GM15510 (cell line): ENCODE measurements around the gene AKT1.

Experiments used
- POLR2A ChIP-seq: IDR thresholded peaks from 3 replicates; pipeline ENCODE4 v1.6.1; 2011; ENCODE audit warnings: borderline replicate concordance; ENCODE audit not compliant: insufficient read length; ENCODE audit errors: extremely low read depth

The AKT1 gene

DNA sequence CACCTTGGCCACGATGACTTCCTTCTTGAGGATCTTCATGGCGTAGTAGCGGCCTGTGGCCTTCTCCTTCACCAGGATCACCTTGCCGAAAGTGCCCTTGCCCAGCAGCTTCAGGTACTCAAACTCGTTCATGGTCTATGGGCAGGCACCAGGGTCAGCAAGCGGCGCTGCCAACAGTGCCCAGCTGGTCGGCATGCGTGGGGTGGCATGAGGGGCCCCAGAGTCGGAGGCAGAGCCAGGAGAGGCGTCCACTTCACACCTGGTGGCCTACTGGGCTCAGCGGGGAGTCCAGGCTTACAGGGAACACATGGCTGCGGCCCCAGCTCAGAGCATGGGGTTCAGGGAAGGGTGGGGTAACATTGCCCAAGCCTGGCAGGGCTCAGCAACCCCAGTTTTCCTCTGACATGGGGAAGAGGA lies 20.5 kb downstream of the AKT1 start:
- no peak for TF ChIP-seq POLR2A

DNA sequence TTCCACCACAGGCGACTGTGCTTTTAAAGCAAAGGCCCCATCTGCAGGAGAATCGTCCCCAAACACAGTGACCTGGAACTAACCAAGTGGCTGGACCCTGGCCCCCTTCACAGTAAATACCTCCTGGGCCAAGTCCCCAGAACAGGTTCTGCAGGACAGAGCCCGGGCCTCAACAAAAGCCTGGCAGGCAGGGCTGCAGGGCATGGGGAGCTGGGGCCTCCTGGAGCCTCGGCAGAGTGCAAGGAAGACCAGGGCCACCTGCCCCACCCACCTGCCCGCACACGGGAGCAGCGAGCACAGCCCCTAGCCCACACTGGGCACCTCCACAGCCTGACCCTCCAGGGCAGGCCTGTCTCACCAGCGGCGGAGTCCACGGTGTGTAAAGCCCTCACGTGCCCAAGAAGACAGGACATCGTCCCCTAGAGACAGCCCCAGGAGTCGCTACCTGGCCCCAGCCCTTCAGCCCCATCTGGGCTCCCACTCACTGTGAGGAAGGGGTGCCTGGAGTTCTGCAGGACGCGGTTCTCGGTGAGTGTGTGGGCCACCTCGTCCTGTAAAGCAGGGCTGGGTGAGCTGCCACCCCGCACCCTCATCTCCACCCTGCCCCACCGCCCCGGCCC lies 21.0 kb downstream of the AKT1 start:
- no peak for TF ChIP-seq POLR2A

DNA sequence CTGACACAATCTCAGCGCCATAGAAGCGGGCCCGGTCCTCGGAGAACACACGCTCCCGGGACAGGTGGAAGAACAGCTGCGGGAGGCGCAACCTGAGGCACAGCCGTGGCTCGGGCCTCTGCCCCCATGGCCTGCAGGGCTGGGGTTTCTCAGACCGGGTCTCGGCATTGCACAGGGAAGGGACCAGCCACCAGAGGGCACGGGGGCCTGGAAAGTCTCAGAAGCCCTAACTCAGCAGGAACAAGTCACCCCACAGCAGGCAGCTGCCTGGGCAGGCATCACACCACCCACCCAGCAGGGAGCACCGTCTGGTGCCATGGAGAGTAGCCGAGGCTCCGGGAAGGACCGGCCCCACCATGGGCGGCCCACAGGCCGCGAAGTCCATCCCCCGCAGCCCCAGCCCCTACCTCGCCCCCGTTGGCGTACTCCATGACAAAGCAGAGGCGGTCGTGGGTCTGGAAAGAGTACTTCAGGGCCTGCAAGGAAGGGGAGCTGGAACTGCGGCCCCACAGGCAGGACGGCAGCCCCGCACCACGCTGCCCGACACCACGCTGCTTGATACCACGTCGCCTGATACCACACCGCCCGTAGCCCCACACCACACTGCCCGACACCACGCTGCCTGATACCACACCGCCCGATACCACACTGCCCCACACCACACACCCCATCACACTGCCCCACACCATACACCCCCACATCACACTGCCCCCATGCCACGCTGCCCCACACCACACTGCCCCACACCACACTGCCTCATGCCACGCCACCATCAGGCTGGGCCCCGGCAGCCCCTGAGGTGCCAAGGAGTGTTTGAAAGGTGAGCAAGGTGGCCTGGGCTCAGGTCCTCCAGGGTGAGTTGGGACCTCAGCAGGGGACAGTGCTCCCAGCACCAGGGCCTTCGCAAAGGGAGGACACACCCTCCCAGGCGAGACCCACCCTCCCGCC lies 21.8 kb downstream of the AKT1 start:
- TF ChIP-seq POLR2A, result no peak

DNA sequence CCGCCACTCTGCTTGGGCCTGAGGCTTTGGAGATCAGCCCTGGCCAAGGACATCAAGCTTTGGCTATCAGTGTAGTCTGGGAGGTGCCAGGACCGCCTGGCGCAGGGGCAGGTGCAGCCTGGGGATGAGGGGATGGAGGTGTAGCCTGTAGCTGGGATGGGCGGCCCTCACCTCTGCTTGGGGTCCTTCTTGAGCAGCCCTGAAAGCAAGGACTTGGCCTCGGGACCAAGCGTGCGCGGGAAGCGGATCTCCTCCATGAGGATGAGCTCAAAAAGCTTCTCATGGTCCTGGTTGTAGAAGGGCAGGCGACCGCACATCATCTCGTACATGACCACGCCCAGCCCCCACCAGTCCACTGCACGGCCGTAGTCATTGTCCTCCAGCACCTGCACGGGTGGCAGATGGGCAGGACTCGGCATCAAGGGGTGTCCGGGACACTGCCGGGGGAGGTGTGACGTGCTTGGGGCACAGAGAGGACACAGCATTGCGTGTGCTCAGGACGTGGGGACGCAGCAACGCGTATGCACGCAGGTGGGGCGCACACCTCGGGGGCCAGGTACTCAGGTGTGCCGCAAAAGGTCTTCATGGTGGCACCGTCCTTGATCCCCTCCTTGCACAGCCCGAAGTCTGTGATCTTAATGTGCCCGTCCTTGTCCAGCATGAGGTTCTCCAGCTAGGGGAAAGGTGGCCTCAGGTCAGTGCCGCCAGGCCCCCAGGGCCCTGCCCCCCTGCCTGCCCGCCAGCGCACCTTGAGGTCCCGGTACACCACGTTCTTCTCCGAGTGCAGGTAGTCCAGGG lies 22.6 kb downstream of the AKT1 start:
- TF ChIP-seq POLR2A, result no peak

DNA sequence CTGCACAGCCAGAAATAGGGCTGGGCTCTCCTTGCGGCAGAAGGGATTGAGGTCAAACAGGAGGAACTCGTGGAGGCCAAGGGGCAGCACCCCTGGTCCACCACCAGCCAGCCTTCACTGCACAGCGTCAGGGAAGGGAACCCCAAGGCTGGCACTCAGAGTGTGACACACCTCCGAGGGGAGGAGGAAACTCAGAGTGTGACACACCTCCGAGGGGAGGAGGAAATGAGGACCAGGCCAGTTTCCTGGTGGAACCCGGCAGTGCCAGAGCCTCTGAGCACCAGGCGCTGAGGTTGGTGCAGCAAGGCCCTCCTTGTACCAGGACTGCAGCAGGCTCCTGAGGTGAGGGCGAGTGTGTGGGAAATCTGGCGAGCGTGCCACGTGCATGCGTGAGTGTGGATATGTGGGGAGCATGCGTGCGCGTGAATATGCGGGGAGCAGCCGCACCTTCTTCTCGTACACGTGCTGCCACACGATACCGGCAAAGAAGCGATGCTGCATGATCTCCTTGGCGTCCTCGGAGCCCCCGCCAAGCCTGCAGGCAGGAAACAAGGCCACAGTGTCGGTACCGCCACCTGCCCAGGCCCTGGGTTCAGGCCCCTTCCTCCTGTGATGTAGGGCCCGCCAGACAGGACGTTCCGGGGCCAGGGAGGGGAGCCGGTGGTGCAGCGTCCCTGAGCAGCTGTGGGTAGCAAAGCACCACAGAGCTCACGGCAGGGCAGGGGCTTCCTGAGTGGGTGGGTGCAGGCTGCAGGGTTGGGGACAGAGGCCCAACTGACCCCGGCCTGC lies 23.4 kb downstream of the AKT1 start:
- no peak for TF ChIP-seq POLR2A

DNA sequence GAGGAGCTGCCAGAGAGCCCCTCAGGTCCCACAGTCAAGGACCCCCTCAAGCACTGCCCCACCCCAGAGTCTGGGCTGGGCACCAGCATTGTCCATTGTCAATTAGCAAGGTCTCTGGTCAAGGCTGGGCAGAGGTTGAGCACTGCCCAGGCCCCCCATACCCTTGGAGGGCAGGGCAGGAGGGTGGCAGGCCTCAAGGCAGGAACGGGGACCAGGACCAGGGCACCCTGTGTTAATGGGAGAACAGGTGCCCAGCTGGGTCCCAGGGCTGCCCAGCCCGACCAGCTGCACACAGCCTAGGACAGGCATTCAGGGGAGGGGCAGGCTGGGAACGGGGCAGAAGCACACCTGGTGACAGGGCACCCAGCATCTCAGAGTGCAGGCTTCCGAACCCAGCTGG lies 24.2 kb downstream of the AKT1 start:
- TF ChIP-seq POLR2A, result no peak

DNA sequence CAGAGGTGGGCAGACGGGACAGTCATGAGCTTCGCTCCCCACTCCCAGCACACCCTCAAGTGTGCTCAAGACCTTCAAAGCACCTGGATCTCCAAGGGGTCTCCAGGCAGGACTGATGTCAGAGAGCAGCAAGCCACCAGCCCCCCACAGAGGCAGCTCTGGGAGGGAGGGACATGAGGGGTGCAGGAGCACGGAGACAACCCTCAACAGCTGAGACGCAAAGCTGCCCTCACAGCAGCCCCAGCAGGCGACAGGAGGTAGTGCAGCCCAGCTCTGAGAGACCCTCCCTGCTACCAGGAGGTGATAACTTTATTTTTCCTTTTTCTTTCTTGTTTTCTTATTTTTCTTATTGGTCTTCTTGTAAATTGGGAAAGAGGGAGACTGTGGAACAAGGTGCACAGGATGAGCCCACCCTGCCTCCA lies 24.7 kb downstream of the AKT1 start:
- no peak for TF ChIP-seq POLR2A

DNA sequence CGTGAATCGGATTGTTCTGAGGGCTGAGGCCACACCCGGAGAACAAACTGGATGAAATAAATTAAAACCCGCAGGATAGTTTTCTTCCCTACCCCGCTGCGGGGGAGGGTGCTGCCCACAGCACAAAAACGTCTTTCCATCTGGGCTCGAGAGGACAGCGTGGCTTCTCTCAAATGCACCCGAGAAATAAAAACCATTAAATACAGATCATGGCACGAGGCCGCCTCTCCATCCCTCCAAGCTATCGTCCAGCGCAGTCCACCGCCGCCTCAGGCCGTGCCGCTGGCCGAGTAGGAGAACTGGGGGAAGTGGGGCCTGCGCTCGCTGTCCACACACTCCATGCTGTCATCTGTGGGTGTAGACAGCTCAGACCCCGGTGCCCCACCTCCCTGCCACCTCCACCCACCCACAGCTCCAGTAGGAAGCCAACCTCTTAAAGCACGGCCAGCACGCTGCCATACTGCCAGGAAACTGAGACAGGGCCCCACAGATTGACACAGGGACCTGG lies 25.4 kb downstream of the AKT1 start:
- no peak for TF ChIP-seq POLR2A

DNA sequence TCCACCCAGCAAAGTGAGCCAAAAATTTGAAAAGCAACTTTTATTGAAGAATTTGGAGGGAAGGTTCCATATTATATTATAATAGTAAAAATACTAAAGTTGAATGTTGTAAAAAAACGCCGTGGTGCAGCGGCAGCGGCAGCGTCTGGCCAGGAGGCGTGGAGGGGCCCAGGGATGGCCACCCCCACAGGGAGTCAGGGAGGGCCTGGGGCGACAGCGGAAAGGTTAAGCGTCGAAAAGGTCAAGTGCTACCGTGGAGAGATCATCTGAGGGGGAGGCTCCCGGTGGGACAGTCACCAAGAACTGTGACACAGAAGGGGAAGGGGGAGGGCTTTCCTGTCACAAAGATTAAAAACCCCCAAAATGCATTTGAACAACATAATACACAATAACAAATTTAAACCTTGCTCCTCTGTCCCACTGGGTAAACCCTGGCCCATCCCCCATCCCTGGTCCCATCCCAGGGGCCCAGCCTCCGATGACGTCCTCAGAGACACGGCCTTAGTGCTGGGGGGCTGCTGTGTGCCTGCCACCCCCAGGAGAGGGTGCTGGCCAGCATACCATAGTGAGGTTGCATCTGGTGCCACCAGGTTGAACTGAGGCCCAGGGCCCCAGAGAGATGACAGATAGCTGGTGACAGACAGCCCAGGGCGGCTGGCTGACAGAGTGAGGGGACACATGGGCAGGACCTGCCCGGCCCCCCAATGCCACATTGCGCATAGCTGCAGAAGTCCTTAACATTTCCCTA lies 26.1 kb downstream of the AKT1 start:
- no peak for TF ChIP-seq POLR2A

DNA sequence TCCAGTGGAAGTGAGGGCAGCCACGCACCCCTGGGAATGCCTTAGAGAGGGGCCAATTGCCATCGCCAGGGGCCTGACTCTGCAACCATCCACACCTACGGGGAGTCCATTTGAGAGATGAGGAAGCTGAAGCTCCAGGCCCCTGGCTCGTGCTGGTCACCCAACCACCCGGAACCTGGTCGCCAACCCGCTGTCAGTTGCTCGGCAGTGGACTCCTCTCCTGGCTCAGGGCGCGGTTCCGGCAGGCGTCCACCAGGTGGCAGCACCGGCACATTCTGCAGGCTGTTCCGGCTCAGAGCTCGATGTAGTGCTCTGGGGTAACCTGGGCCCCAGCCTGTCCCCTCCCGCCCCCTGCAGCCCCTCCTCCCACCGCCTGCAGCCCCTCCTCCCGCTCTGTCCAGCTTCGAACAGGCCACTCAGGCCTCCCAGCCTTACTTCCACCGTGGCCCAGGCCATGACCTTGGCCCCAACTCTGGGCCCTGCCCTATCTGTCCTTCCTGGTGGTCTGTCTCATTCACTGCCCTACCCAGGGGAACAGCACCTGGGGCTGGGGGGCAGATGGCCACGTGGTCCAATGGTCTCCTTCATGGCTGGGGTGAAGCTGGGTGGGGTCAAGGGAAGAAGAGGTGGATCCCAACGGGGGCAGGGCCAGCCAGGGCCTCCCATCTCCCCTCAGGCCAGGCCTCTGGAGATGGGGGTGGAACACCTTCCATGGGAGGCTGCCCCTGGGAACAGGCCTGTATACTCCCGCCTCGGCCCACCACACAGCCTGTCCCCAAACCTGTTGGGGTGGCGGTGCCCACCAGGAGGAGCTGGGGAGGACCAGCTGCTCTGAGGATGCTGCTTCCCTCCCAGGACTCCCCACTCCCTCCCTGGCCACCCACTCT lies 26.9 kb downstream of the AKT1 start:
- no peak for TF ChIP-seq POLR2A

DNA sequence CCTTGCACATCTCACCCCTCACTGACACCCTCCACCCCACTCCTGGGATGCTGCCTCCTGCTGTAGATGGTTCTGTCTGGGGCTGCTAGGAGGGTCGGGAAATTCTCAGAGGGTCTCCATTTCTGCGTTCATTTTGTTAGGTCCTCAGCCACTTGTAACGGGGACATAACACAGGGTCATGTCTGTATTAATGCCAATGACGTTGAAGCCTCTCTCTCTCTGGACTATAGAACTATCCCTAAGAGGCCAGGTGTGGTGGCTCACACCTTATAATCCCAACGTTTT lies 28.0 kb downstream of the AKT1 start:
- no peak for TF ChIP-seq POLR2A

DNA sequence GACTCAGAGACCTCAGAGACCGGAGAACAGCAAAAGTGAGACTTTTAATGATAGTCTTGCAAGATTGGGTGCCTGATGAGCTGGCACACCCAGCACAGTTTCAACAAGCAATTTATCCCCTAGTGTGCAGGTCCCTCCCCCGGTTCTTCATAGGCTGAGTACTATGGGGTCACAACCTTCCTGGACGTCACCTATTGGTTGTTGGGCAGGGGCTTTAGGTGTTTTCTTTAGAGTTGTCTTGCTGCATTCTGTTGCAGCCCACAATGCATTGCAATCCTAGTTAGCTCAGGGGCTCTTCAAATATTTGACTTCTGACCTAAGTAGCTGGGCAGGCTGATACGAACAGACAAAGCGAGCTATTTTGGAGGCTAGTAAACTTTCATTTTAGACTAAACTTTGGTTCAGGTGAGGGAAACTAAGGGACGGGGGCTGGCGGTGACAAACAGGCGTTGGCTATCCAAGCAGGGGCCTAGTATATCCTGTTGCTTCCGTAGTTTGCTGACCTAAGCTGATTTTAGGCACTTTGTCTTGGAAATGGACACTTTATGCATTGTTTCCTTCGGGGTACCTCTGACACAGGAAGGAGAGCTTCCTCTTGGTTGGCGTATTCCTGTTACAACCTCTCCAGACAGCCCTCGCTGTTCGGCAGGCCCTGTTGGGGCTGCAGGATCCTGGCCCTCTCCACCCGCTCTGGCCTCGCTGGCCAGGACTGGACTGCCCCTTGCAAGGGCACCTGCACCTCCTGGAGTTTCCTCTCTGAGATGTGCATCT lies 28.5 kb downstream of the AKT1 start:
- TF ChIP-seq POLR2A, result no peak
